Ecto neural progenitor cell (in vitro differentiated cells): ENCODE measurements around the gene GPR143.
A peak's percentile ranks its signal among the peaks of the same experiment; 100 is the strongest.
"Not testable (repeated sequence)": the region's sequence is repeated elsewhere in the genome, so short reads cannot be mapped to it uniquely, and the experiment has no call there.

ENCODE experiments used
- DNase-seq: peaks from one replicate; pipeline ENCODE4 v3.0.0-alpha.2; 2018; ENCODE audit warnings: low spot score

Gene GPR143

DNA sequence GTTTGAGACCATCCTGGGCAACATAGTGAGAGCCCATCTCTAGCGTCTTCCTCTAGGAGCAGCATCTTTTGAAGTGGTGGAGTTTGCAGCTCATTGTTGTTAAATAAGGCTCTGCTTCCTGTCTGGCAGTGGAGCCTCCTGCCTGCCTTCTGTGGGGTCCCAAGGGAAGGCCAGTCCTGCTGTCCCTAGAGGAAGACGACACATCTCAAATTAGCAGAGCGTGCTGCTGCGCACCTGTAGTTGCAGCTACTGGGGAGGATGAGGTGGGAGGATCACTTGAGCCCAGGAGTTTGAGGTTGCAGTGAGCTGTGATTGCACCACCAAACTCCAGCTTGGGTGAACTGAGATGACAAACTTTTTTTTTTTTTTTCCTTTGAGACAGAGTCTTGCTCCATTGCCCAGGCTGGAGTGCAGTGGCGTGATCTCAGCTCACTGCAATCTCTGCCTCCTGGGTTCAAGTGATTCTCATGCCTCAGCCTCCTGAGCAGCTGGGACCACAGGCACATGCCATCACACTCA lies 2.7 kb upstream of the GPR143 start:
- not testable (repeated sequence) for DNase-seq

DNA sequence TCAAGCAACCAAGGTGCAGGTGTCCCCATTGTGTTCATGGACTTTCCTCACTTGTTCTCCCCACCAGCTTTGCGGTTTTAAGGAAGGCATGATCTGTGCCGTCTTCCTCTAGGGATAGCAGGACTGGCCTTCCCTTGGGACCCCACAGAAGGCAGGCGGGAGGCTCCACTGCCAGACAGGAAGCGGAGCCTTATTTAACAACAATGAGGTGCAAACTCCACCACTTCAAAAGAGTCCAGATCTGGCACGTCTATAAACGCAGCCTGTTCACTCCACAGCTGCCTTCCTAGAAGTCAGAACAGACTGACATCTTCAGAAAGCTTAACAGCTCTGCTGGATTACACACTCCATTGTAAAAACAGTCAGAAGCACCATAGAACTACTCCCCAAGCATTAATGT lies 1.7 kb upstream of the GPR143 start:
- DNase-seq, result no peak

DNA sequence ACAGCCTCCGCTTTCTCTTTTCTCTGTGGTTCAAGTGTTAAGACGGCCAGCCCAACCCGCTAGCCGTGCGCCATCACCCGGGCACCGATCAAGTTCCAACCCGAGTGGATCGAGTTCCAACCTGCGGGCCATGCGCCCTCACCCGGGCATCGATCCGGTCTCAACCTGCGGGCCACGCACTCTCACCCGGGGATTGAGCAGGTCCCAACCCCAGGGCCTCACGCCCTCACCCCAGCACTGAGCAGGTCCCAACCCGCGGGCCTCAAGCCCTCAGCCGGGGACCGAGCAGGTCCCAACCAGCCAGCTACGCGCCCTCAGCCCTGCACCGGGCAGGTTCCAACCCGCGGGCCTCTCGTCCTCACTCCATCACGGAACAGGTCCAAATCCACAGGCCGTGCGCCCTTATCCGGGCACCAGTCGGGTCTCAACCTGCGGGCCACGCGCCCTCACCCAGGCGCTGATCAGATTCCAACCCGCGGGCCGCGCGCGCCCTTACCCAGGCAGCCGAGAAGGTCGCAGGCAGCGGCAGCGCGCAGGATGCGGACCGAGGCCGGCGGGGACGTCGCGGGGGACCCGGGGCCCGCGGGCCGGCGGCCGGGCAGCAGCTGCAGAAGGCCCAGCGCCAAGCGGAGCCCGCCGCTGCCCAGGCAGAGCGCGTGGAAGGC lies 443 bp downstream of the GPR143 start:
- DNase-seq, result peak; percentile 60

DNA sequence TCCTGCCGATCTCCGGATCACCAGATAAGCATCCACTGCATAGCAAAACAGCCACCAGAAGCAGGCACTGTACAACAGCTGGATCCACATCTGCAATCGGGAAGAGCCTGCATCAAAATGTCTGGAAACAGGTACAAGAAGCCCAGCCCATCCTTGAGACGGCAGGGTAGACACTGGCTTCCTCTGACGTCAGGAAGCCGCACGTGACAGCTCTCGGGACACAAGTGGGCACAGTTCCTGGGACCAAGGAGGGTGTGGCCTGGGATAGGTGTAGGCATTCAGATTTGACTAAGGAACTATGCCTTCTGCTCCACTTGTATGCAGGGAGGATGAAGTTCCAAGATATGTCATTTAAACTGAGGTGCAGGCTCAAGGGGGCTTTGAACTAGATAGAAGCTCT lies 6.3 kb downstream of the GPR143 start:
- no peak for DNase-seq

DNA sequence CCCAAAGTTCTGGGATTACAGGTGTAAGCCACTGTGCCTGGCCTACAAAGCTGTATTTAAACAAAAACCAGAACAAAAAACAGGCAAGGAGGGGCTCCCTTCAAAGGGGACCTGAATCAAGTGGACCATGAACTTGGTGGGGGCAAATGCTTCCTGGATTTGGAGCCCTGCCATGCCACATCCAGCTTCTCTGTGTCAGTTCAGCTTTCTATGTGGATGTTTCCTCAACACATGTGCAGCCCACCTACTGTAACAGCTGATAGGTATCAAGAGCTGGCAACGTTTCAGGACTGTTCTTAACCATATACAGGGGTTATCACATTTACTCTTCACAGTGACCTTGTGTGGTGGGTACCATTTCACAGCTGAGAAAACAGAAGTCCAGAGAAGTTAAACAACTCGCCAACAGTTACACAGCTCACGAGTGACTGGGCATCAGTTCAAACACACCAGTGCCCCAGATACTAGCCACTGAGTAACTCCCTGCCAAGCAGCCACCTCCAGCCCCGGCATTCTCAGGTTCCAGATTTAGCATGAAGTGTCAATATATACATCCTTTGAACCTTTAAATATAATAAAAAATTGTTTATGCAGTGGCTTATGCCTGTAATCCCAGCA lies 7.5 kb downstream of the GPR143 start:
- no peak for DNase-seq

DNA sequence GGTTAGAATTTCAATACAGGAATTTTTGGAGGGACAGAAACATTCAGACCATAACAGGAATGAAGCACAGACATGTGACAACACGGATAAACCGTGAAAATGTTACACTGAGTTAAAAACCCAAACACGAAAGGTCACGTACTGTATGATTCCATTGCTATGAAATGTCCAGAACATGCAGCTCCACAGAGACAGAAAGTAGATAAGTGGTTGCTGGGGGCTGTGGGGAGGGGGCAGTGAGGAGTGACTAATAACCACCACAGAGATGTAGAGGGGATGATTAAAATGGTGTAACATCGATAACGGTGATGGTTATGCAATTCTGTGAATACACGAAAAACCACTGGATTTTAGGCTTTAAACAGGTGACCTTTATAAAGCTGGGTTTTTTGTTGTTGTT lies 8.3 kb downstream of the GPR143 start:
- DNase-seq, result no peak

DNA sequence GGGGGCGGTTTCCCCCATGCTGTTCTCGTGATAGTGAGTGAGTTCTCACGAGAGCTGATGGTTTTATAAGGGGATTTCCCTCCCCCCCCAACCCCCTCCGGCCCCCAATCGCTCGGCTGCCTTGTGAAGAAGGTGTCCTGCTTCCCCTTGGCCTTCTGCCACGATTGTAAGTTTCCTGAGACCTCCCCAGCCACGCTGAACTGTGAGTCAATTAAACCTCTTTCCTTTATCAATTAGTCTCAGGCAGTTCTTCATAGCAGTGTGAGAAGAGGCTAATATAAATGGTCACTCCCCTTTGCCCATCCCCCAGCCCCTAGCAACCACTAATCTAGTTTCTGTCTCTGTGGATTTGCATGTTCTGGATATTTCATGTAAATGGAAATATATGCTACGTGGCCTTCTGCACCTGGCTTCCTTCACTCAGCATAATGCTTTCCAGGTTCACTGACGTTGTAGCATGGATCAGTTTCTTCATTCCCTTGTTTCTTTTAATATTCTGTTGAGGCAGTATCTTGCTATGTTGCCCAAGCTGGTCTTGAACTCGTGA lies 16.4 kb downstream of the GPR143 start:
- DNase-seq, result no peak

DNA sequence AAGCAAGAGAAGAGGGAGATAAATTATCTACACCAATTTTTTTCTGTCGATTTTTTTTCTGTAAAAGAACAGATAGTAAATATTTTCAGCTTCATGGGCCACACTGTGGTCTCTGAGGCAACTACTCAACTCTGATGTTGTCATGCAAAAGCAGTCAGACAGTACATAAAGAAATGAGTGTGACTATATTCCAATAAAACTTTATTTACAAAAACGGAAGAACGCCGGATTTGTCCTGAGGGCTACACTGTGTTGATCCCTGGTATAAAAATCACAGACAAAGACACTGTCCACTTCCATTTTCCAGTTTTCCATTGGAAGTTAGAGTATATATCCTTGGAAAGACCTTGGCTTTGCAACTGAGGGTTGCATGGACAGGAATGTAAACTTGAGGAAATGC lies 18.0 kb downstream of the GPR143 start:
- DNase-seq, result no peak

DNA sequence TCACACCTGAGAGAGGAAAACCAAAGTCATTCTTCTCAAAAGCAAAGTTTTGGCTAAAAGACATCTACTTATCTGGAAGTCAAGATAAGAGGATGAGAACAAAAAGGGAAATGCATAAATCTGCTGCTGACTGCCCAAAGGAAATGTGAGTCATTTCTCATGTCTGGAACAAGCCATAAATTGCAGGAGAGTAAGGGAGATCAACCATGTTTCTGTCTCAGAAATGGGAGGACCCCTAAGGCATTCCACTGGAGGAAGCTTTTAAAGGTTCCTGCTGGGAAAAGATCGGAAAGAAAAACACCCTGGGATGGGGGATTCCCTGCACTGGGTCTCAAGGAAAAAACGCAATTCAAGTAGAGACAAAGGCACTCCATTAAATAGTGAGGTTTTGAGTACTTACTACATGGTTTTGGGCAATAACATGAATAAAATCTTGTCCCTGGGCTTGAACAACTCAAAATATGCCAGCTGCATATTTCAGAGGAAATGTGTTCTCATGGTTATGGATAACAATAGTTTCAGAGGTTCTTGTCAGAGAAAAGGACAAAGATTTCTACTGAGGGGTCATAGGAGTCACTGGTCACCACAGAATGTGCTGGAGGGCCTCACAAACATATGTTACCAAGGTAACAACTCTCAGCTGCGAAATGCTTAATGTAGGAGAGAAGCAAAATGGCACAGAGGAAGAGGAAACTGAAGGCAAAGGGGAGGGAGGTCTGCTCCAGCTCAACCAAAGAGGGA lies 19.3 kb downstream of the GPR143 start:
- no peak for DNase-seq

DNA sequence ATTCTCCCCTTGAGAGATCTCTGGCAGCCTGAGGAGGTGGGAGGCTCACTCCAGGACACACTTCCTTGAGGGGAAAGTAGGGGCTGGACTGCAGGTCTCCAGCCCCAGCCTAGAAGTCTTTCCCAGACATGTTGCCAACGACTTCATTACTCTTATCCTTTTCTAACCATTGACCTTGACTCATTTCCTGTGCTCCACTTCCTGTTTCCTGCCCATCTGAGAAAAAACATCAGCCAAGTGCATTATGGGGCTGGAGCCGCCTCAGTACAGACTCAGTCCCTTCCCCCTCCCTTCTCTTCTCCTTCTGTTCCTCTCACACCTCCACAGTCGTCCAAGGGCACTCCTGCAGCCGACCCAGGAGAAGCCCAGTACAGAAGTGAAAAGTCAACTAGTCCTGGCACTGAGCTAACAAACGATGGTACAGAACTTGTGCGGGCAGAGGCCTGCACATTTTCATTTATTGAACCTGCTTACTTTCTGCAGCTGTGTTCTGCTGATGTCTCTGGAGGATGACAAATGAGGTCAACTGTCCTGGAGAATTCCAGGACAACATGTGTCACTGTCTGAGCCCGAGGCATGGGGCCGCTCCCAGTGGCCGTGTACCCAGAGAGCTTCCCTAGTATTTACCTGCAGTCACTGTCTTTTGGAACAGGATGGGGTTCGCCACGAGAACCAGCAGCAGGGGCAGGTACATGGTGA lies 20.1 kb downstream of the GPR143 start:
- DNase-seq, result no peak

DNA sequence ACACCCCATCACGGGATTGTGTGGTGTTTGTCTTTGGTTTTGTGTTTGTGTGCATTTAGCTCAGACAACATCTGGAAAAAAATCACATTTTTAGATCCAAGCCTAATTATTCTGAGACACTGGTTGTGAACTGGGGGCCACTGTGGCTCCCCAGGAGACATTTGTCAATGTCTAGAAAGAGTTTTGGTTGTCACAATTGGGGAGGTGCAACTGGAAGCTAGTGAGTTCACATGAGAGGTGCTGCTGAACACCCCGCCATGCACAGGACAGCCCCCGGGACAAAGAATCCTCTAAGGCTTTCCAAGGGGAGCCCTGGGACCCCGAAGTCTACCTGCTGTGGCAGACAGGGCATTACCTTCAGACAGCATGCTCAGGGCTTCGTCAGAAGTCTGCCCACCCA lies 26.5 kb downstream of the GPR143 start:
- DNase-seq, result no peak

DNA sequence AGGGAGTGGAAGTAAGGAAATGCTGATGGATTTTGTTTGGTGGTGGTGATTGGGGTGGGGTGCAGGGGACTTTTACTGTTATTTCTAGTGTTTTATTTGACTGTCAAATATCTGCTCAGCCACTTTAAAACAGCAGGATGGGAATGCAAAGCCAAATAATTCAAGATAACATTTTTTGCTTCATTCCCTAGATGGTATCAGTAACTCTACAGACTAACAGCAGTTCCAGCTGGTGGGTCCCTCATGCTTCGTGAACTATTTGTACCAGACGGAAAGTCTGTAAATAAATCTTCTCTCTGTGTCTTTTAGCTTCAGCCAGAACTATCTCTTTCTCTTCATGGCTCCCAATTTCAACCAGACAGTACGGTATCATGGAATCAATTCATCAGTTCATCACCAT lies 27.5 kb downstream of the GPR143 start:
- DNase-seq, result no peak

DNA sequence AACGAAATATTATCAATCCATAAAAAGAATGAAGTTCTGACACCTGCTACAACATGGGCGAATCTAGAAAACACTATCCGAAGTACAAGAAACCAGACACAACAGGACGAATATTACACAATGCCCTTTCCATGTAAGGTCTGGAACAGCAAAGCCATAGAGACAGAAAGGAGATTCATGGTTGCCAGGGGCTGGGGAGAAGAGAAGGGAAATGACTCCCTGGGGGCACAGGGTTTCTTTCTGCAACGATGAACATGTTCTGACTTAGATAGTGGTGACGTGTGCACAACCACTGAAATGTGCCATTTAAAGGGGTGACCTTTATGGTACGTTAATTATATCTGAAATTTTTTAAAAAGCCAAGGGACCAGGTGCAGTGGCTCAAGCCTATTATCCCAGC lies 28.3 kb downstream of the GPR143 start:
- no peak for DNase-seq

DNA sequence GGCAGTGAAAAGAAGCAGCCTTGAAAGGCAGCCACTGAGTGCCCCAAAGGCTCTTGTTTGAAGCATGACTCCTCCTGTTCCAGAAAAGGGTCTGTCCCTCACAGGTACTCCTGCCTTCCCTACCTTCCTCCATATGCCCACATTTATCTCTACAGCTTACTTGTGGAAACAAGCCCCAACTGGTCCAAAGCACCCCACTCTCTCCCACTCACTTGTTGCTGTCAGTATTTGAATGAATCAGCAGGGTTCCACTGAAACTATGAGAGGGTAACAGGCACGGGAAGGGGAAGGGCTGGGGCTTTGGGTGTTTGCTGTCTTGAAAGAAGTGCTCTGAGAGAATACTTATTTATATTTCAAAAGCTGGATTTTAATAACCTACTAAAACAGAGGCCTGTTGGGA lies 34.9 kb downstream of the GPR143 start:
- no peak for DNase-seq

DNA sequence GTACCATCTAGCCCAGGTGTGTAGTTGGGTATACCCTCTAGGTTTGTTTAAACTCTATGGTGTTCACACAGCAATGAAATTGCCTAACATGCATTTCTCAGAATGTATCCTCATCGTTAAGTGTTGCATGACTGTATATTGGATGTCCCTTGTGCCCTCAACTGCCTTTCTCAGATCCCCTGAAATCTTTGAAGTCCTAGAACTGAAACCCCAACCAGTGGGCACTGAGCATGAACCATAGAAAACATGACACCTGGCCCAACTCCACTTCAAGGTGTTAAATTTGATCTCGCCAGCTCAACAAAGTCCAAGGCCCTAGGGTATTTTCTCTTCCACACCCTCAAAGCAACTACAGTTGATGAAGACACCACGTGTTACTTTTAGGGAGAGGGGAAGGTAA lies 35.6 kb downstream of the GPR143 start:
- no peak for DNase-seq

DNA sequence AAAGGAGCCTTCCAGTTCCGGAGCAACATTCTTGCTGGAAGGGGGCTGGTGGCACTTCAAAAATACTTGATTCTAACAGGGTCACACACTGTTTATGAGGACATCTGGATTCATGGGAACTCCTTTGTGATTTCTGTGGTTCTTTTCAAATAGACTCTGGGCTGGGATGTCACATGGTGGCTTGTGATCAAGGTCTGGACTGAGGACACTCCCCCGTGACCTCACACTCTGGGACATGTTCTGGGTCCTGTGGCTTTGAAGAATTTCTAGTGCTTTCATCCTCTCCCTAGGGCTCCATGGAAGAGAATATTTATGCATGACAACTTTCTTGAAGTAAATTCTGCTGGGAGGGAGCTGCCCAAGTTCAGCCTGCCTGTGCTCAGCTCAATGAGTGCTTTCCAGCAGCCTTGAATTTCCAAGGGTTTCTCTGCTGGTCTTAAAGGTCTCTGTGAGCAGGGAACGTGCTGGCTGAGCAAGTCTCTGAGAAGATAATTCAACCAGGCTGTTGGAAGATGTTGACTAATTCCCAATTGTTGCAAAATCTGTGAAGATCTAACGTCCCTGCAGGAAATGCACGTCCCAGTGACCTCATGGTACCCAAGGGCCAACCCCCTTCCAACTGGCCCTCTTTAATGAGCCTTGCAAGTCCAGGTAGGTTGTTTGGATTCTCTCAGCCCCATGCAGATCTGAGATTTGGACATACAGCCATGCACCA lies 36.3 kb downstream of the GPR143 start:
- DNase-seq, result no peak

DNA sequence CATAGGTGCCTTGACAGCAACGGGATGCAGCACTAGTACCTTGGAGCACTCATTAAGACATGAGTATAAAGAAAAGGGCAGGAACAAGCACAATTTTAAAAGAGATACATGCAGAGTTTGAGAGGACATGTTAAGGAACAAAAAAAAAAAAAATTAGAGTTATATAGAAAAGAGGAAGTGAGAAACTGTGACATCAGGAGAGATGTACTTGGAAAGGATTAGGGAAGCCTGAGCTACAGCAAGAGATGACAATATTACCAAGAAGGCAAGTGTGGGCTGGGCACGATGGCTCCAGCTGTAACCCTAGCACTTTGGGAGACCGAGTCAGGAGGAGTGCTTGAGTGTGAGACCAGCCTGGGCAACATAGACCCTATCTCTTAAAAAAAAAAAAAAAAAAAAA lies 37.4 kb downstream of the GPR143 start:
- no peak for DNase-seq

DNA sequence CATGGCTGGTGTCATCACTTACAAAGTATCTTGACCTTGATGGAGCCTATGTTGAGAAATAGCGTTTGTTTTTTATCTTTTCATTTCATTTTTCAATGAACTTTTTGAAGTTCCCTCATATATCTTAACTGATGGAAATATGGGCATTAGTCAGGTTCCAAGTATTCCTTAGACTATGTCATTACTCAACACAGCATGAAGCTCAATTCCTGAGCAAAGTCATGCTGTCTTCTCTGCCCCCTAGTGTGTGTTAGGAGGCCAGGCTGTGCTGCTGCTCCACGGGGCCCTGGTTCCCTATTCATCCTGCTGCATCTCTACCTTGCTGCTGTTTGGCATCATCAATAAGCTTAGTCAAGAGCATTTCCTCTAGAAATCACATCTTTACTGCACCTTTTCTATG lies 40.9 kb downstream of the GPR143 start:
- DNase-seq, result no peak

DNA sequence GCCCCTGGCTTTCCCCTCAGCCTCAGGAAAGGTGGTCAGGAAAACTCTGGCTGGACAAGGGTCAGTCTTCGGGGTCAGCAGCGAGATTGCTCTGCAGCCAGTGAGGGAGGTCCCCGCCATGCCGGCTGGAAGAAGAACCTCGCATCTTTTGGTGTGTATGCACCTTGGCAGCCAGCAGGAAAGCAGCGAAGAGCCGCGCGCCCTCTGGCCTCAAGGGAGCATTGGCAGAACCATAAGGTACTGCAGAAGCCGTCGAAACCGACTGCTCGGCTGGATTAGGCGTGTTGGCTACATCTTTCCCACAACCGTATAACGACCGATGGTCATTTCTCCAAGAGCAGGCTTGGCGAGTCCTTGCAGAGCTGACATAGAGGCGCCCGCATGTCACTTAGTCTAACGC lies 48.3 kb downstream of the GPR143 start:
- DNase-seq, result no peak

DNA sequence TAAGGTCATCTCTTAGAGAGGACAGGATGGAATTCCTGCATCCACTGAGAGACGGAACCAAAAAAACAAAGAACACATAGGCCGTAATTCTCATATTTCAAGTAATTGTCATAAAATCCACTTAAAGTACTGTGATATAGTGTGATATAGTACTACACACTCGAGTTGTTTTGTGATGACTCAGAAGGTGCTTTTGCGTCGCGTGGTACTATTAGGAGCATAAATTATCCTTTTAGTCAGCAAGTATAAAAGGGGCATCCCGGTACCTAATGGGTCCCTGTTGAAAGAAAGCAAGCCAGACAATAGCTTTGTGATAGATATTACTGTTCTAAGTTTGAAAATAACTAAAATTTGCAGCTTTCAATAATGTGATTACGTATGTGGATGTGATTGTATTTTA lies 55.3 kb downstream of the GPR143 start:
- no peak for DNase-seq

DNA sequence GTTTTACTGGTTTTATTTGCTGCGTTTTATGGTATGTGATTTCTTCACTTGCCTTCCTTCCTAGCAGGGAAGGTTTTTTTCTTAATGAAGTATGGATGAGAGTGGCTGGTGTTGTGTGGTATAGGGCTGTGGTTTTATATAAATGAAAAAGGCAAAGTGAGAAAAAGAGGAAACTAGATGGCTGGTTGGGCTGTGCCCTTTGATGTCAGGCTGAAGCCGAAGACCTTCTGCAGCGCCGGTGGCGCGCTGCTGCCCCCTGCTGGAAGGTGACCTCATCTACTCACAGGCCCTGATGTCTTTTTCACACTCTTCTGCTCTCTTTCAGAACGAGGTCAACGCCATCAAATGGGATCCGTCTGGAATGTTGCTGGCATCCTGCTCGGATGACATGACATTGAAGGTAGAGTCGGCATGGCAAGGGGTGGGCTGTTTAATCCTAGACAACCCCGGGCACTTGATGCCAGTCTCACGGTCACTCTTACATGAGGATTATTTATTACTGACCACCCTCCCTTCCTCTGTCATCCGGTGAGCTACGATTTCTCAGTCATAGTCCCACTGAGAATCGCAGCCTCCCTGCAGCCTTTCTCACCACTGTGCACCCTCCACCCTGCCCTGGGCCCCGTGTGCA lies 56.6 kb downstream of the GPR143 start:
- peak; percentile 71 for DNase-seq
